ENCODE data around the gene PTPRO.

The PTPRO gene

GRCh38 chr12:15355766-15356165, 33.5 kb downstream of the PTPRO start:
- no peak for DNase-seq

- DNase-seq, result no peak
These were observed 34.6 kb downstream of the PTPRO start for GRCh38 chr12:15356951-15357364.

GRCh38 chr12:15364221-15365160, 42.2 kb downstream of the PTPRO start:
- DNase-seq, result no peak

GRCh38 chr12:15368812-15369211, 46.5 kb downstream of the PTPRO start:
- DNase-seq, result no peak

- no peak for DNase-seq
These were observed 50.0 kb downstream of the PTPRO start for GRCh38 chr12:15372352-15372751.

- no peak for DNase-seq
These were observed 65.5 kb downstream of the PTPRO start for GRCh38 chr12:15387772-15388171.

- no peak for DNase-seq
These were observed 67.3 kb downstream of the PTPRO start for GRCh38 chr12:15389561-15389960.

- DNase-seq, result no peak
These were observed 70.7 kb downstream of the PTPRO start for GRCh38 chr12:15393037-15393436.

- no peak for DNase-seq
These were observed 71.7 kb downstream of the PTPRO start for GRCh38 chr12:15393995-15394394.

- no peak for DNase-seq
These were observed 82.2 kb downstream of the PTPRO start for GRCh38 chr12:15404485-15404884.

- DNase-seq, result no peak
These were observed 83.3 kb downstream of the PTPRO start for GRCh38 chr12:15405606-15406005.

GRCh38 chr12:15407025-15407424, 84.7 kb downstream of the PTPRO start:
- no peak for DNase-seq

GRCh38 chr12:15411842-15412241, 89.5 kb downstream of the PTPRO start:
- no peak for DNase-seq

- DNase-seq, result no peak
These were observed 95.4 kb downstream of the PTPRO start for GRCh38 chr12:15417691-15418090.

GRCh38 chr12:15423629-15424028, 101.3 kb downstream of the PTPRO start:
- no peak for DNase-seq

- no peak for DNase-seq
These were observed 105.6 kb downstream of the PTPRO start for GRCh38 chr12:15427913-15428312.

- no peak for DNase-seq
These were observed 106.3 kb downstream of the PTPRO start for GRCh38 chr12:15428632-15429031.

GRCh38 chr12:15429262-15429661, 107.0 kb downstream of the PTPRO start:
- no peak for DNase-seq

GRCh38 chr12:15435597-15435996, 113.3 kb downstream of the PTPRO start:
- DNase-seq, result no peak

GRCh38 chr12:15439459-15439858, 117.2 kb downstream of the PTPRO start:
- no peak for DNase-seq

GRCh38 chr12:15443050-15443449, 120.7 kb downstream of the PTPRO start:
- DNase-seq, result no peak

- DNase-seq, result no peak
These were observed 121.3 kb downstream of the PTPRO start for GRCh38 chr12:15443611-15444010.

GRCh38 chr12:15444523-15444922, 122.2 kb downstream of the PTPRO start:
- DNase-seq, result no peak

GRCh38 chr12:15446807-15447206, 124.5 kb downstream of the PTPRO start:
- DNase-seq, result no peak

GRCh38 chr12:15453613-15454012, 131.3 kb downstream of the PTPRO start:
- no peak for DNase-seq

Data from activated CD4-positive, alpha-beta T cell treated with anti-CD3 and anti-CD28 coated beads, Interleukin-2, amount 50 U/mL, for 4 hours (primary cell).